A673 (cell line): ENCODE measurements around the gene ITPKB. TPM values are rescaled to one million over a fixed set of nuclear protein-coding genes. Genes with fewer than 3 reads are reported as not detected.

Experiments used
- BruUV-seq: library from RNA; stranded (reverse); fragments of 400-500 nt; replicated peaks from 2 replicates; lab custom pipeline; 2021; lab: Mats Ljungman, UMichigan
- CTCF ChIA-PET: fragments of 300-600 bp; sonication (Branson Sonifier 250); formaldehyde crosslinking; loops from one replicate; lab custom pipeline; 2022; ENCODE audit warnings: antibody characterized with exemption; lab: Charles Lee
- POLR2A ChIA-PET: fragments of 300-600 bp; sonication (Branson Sonifier 250); formaldehyde crosslinking; loops from one replicate; lab custom pipeline; 2022; ENCODE audit warnings: antibody characterized with exemption; ENCODE audit not compliant: low non-redundant PET; lab: Charles Lee
- DNase-seq: peaks from one replicate; pipeline ENCODE4 v3.0.0-alpha.2; 2015; ENCODE audit warnings: low spot score
- H3K27ac ChIP-seq: fragments of 200-600 bp; sonication (generic); 2 replicates; pipeline ENCODE4 v1.5.1; 2016; ENCODE audit warnings: mixed run types, low read depth, mild to moderate bottlenecking, mixed read lengths, antibody characterized with exemption, low read length; ENCODE audit not compliant: poor library complexity, severe bottlenecking
- H3K27me3 ChIP-seq: fragments of 200-600 bp; sonication (generic); replicated peaks from 2 replicates; pipeline ENCODE4 v1.6.1; 2017; ENCODE audit warnings: mixed run types, low read depth, mild to moderate bottlenecking, mixed read lengths, antibody characterized with exemption, low read length; ENCODE audit not compliant: insufficient read depth, poor library complexity
- H3K36me3 ChIP-seq: fragments of 200-600 bp; sonication (generic); 2 replicates; pipeline ENCODE4 v1.6.1; 2016; ENCODE audit warnings: mixed run types, mild to moderate bottlenecking, mixed read lengths, antibody characterized with exemption, low read length; ENCODE audit not compliant: insufficient read depth, poor library complexity, severe bottlenecking
- H3K4me1 ChIP-seq: fragments of 200-600 bp; sonication (generic); 2 replicates; pipeline ENCODE4 v1.6.1; 2017; ENCODE audit warnings: mixed run types, mild to moderate bottlenecking, mixed read lengths, antibody characterized with exemption, low read length; ENCODE audit not compliant: insufficient read depth, poor library complexity, severe bottlenecking
- H3K4me3 ChIP-seq: fragments of 200-600 bp; sonication (generic); 2 replicates; pipeline ENCODE4 v1.5.1; 2016; ENCODE audit warnings: low read depth, mixed run types, mild to moderate bottlenecking, mixed read lengths, low read length; ENCODE audit not compliant: poor library complexity, severe bottlenecking
- H3K9me3 ChIP-seq: fragments of 200-600 bp; sonication (generic); 2 replicates; pipeline ENCODE4 v1.6.1; 2016; ENCODE audit warnings: mixed run types, low read depth, mild to moderate bottlenecking, mixed read lengths, antibody characterized with exemption, low read length; ENCODE audit not compliant: poor library complexity, severe bottlenecking
- CTCF ChIP-seq: fragments of 300-800, 200-600 bp; sonication (generic); conservative IDR thresholded peaks from 2 replicates; pipeline ENCODE4 v1.5.1; 2017; ENCODE audit warnings: low read depth, mild to moderate bottlenecking, antibody characterized with exemption, low read length, moderate library complexity, mixed read lengths
- EZH2 ChIP-seq: fragments of 200-600 bp; sonication (generic); IDR thresholded peaks from 2 replicates; pipeline ENCODE4 v1.6.1; 2017; ENCODE audit warnings: borderline replicate concordance, low read depth, mild to moderate bottlenecking, mixed read lengths, antibody characterized with exemption, low read length; ENCODE audit not compliant: poor library complexity, severe bottlenecking
- intact Hi-C: fragments of 100-400 bp; cut with micrococcal nuclease; formaldehyde crosslinking; loops from one replicate; pipeline ENCODE4 v1.10.0; 2022; ENCODE audit not compliant: unreplicated experiment
- total RNA-seq: library from RNA; stranded (reverse); gene quantifications from 2 replicates; pipeline ENCODE4 v1.2.3, GENCODE V29; 2021

ITPKB gene
- total RNA-seq, 1 experiment from 2014 or later: 14.1 TPM

- Histone ChIP-seq H3K36me3 (no peaks in the 10 kb centered on the region), H3K27me3 (no peaks in the 10 kb centered on the region), H3K4me3 (no peak overlapping the region), H3K4me1 (no peaks in the 10 kb centered on the region), H3K9me3 (no peaks in the 10 kb centered on the region), H3K27ac (no peak overlapping the region)
- CTCF ChIA-PET: no interaction called here
- no TSS peak for BruUV-seq
- intact Hi-C loops: no loop called here
- POLR2A ChIA-PET: no interaction called here
- no peak for TF ChIP-seq CTCF
- no peak for TF ChIP-seq EZH2
- DNase-seq: no peak
These were observed 102.3 kb downstream of the ITPKB start for GRCh38 chr1:226636847-226637096.

GRCh38 chr1:226635456-226635941 lies 103.6 kb downstream of the ITPKB start:
- CTCF ChIA-PET: interaction anchor here (0.8 kb wide), 1 partner anchor 9 kb away, joined by 5 read pairs; no protein-coding TSS in a partner anchor
- POLR2A ChIA-PET: no interaction called here
- TF ChIP-seq CTCF (no peak), EZH2 (no peak)
- H3K4me1 ChIP-seq: no peaks in the 10 kb centered on the region
- no peaks in the 10 kb centered on the region for H3K9me3 ChIP-seq
- H3K27me3 ChIP-seq: no peaks in the 10 kb centered on the region
- no TSS peak for BruUV-seq
- intact Hi-C loops: no loop called here
- DNase-seq: no peak
- no peak overlapping the region for H3K27ac ChIP-seq
- H3K4me3 ChIP-seq: no peak overlapping the region
- no peaks in the 10 kb centered on the region for H3K36me3 ChIP-seq

GRCh38 chr1:226634611-226635246 lies 104.4 kb downstream of the ITPKB start:
- no peaks in the 10 kb centered on the region for H3K4me1 ChIP-seq
- H3K36me3 ChIP-seq: no peaks in the 10 kb centered on the region
- no peaks in the 10 kb centered on the region for H3K27me3 ChIP-seq
- TF ChIP-seq CTCF: no peak
- TF ChIP-seq EZH2: no peak
- H3K4me3 ChIP-seq: no peak overlapping the region
- ChIA-PET CTCF (interaction anchor here (0.8 kb wide), 1 partner anchor 9 kb away, joined by 5 read pairs; no protein-coding TSS in a partner anchor), POLR2A (no interaction called here)
- H3K27ac ChIP-seq: no peak overlapping the region
- no peak for DNase-seq
- H3K9me3 ChIP-seq: no peaks in the 10 kb centered on the region
- no TSS peak for BruUV-seq
- intact Hi-C loops: loop anchor here (1.0 to 5.0 kb wide), 2 partner anchors 194 to 803 kb away; no protein-coding TSS in a partner anchor
